Loucy (cell line): ENCODE measurements around the gene NDUFA8.
A peak's percentile ranks its signal among the peaks of the same experiment; 100 is the strongest.

Source experiments
- CTCF ChIP-seq: fragments of 200-600 bp; sonication (generic); conservative IDR thresholded peaks from 2 replicates; pipeline ENCODE4 v1.5.1; 2014; ENCODE audit warnings: mild to moderate bottlenecking, antibody characterized with exemption, low read length
- EZH2phosphoT487 ChIP-seq: fragments of 200-600 bp; IDR thresholded peaks from 2 replicates; pipeline ENCODE4 v1.6.1; 2018; ENCODE audit warnings: antibody characterized with exemption, mild to moderate bottlenecking, moderate library complexity, borderline replicate concordance

- TF ChIP-seq CTCF = peak; percentile 84
- no peak for TF ChIP-seq EZH2phosphoT487
Measured at GRCh38 chr9:122158202-122158601, 1.4 kb downstream of the NDUFA8 start.
